HG03575 (cell line): ENCODE measurements around the gene KRT73.
"Not testable (repeated sequence)": the region's sequence is repeated elsewhere in the genome, so short reads cannot be mapped to it uniquely, and the experiment has no call there.

ENCODE experiments used
- ATAC-seq: cut with Tn5 transposase; IDR thresholded peaks from one replicate; pipeline ENCODE4 v1.9.1; 2021; ENCODE audit not compliant: unreplicated experiment, insufficient number of reproducible peaks, low FRiP score; ENCODE audit errors: extremely low read depth

KRT73 gene

DNA sequence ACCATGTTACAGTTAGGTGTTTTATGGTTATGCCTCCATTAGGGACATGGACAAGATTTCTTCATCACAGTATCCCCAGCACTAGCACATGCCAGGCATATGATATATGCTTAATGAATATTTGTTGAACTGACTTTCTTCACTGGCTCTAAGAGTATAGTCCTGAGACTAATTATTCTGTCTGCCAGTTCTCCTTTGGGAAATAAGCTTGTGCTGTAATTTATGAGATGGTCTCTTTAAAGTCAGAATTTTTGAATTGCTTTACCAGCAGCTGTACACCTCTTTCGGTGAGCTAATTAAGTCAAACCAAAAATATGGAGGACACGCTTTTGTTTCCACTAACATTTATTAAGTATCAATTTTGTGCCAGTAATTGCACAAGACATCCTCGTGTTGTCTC lies 12.3 kb downstream of the KRT73 start:
- ATAC-seq, result no peak

- ATAC-seq, result no peak
These were observed 12.8 kb downstream of the KRT73 start for GRCh38 chr12:52605542-52605941.

DNA sequence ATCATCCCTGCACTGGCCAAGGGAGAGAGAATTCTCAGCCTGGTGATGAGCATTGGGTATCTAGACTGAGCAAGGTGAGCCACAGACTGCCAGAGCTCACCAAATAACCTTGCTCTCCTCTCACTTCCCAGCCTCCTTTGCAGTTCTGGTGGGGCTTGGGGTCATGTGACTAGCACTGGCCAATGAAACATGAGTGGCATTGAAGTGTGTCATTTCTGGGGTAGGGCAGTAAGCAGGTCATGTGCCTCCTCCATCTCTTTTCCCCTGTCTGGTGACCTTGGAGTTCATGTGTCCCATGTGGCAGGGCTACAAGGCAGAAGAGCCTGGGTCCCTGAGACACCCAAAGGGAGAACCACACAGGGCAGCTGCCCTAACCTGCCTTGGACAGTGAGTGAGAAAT lies 13.5 kb downstream of the KRT73 start:
- no peak for ATAC-seq

GRCh38 chr12:52603314-52603713 lies 15.0 kb downstream of the KRT73 start:
- ATAC-seq, result no peak

DNA sequence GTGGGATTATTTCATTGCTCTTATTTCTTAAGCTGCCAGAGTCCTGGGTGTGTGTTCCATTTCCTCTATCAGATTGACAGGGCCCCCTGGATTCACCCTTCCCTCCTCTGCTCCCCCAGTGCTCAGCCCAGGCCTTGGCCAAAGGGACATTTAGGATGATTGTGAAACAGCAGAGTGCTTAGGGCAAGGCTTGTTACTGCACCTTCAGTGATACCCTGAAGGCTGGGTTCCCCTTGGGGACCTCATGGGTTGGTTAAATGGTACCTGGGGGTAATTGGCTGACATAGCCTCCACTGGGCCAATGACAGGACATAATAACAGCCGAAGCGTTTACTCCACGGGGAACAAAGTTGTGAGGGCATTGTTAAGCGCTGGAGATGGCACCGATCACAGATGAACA lies 15.8 kb downstream of the KRT73 start:
- no peak for ATAC-seq

DNA sequence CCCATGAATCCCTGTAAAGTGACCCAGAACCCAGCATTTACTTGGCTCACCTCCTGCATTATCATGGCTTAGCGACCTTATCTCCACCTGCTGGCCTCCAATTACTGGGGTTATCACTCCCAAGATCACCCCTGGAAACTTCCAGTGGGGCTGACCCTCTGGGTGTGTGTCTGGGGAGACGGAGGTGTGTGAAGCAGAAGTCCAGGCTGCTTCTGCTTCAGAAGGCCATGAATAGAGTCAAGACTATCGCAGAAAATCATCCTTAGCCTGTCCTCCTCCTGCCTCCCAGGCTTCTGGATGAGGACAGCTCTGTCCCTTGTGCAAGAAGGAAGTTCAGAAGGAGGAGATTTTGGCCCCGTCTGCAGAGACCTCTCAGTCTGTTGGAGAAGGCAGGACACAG lies 16.7 kb downstream of the KRT73 start:
- no peak for ATAC-seq

DNA sequence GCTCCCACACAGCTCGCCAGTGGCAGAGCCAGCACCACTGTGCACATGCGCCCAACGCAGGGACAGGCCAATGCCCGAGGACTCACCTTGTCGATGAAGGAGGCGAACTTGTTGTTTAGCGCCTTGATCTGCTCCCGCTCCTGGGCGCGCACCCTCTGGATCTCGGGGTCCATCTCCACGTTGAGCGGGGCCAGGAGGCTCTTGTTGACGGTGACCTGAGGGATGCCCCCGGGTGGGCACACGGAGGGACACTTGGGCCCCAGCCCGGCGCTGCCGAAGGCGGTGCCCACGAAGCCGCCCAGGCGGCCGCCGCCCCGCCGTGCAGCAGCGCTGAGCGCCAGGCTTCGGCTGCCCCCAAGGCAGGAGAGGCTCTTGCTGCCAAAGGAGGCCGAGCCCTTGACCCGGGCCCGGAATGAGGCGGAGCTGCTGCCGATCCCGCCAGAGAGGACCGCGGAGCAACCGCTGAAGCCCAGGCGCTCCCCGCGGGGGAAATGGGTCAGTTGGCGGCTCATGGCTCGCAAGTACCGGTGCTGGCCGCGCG lies 17.3 kb downstream of the KRT73 start, which contains the start of gene KRT72:
Gene KRT72, minus strand, starts transcription at position 523 of the 541 bp plus-strand sequence. Its CDS starts 11 bp downstream, at position 512.
- ATAC-seq, result no peak

DNA sequence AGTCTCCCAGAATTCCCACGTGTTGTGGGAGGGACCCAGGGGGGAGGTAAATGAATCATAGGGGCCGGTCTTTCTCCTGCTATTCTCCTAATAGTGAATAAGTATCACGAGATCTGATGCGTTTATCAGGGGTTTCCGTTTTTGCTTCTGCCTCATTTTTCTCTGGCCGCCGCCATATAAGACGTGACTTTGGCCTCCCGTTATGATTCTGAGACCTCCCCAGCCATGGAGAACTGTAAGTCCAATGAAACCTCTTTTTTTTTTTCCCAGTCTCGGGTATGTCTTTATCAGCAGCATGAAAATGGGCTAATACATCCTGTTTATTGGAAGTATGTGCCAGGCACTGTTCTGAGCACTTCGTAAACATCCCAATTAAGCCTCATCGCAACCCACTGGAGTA lies 17.9 kb downstream of the KRT73 start:
- ATAC-seq, result no peak

DNA sequence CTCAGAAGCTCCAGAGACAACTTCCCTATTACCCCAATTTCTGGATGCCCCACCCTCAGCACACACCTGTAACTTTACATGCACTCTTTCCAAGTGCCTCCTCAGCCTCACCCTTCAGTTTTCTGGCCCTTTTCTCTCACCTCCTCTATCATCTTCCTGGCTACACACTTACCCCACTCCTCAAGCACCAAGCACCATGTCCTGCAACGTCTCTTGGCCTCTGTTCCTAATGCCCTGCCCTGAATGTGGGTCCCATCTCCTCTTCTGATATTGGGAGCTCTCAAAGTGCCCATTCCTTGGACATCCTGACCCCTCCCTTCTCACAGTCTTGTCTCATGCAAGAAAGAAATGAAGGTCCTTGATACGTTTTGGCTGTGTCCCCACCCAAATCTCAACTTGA lies 18.3 kb downstream of the KRT73 start:
- ATAC-seq, result no peak

- ATAC-seq, result no peak
These were observed 19.4 kb downstream of the KRT73 start for GRCh38 chr12:52598966-52599365.

- not testable (repeated sequence) for ATAC-seq
These were observed 24.1 kb downstream of the KRT73 start for GRCh38 chr12:52594237-52594636.

DNA sequence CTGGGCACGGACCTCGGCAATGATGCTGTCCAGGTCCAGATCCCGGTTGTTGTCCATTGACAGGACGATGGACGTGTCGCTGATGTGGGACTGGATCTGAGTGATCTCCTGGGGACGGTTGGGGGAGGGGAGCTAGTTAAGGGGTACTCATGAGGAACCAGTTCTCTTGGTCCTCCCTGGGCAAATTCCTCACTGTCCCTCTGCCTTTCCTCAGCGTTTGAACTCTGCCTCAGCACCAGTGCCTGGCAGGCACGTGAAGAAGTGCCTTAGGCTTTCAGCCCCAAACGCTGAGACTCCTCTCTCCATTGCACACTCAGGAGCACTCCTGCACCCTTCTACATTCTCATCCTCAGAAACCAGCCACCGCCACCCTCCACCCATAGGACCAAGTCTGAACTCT lies 26.8 kb downstream of the KRT73 start:
- no peak for ATAC-seq

GRCh38 chr12:52590021-52590420 lies 28.3 kb downstream of the KRT73 start:
- ATAC-seq, result no peak

DNA sequence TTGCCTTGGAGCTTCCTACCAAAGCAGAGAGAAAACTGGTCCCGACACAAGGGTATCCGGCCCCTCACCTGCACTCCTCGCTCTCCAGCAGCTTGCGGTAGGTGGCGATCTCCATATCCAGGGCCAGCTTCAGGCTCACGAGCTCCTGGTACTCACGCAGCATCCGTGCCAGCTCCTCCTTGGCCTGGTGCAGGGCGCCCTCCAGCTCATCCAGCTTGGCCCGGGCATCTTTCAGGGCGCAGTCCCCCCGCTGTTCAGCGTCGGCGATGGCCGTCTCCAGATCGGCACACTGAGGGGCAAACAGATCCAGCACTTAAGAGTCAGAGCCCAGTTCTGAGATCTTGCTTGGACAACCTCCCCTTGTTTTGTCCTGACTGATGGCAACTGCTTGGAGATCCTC lies 30.8 kb downstream of the KRT73 start:
- no peak for ATAC-seq

DNA sequence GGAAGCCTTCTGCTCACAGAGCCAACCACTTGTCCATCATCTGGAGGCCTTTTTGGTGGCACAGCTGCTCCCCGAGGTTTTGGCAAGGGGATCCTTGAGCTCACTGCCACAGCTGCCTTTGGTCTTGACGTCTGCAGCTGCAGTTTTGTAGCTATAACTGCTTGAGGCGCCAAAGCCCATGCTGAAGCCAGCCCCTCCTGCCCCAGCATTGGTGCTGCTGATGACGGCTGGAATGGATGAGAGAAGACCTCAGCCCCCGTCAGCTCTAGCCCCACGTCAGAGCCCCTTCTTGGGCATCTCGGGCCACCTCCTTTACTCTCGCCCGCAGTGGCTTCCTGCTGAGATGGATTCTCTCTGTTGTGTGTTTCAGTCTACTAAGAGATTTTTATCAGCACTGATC lies 32.4 kb downstream of the KRT73 start:
- no peak for ATAC-seq

DNA sequence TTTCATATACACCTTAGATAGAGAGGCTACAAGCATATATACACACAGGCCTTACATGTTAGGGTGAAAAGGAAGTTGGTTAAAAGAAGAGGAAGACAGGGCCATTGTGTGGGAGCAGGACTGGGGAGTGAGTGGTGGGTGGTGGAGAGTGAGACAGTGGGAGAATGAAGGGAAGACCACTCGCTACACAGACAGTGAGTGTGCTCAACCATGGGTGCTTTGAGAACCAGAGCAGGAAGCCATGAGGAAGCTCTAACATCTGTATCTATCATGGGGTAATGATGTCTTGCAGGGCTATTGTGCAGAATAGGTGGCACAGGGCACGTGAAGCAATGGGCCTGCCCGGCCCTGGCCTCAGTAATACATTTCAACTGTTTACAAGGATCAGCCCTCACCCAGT lies 33.3 kb downstream of the KRT73 start:
- ATAC-seq, result no peak

DNA sequence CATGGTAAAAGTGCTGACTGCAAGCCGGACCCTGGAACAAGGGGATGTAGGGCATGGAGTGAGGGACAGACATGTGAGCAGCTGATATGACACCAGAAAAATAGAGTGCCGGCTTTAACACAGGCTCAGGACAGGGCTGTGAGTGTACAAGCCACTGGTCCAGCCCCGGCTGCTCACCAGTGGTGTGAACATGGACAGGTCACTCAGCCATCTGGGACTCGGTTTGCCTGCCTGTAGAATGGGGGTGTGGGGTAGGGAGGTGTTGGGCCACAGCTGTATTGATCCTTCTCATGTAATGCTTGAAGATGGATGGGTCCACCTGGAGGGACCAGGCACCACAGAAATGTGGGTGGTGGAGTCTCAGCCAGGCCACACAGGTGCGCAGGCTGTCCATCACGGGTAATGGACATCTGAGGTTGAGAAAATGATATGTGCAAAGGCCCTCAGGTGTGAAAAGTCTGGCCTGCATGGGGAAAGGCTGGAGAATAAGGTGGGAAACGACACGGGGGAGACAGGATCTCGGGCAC lies 34.1 kb downstream of the KRT73 start:
- ATAC-seq, result no peak

DNA sequence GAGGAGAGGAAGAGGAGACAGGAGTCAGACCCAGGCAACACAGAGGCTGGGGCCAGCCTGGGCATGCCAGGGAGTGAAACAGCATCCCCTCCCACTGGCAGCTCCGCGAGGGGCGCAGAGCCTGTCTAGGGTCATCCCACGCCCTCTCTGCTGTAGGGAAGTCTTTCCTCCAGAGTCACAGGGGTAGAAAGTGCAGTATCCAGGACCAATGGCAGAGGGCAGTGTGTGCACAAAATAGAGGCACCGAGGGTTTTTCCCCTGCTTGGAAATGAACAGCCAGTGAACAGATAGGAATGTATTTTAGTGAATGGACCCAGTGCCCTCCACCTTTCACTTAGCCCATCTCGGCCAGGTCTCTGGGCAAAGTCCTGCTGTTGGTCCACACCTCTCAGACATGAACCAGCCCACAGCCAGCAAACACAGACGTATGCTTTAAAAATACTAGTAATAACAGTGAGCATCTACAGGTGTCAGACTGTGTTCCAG lies 35.3 kb downstream of the KRT73 start:
- no peak for ATAC-seq

GRCh38 chr12:52582486-52582885 lies 35.9 kb downstream of the KRT73 start:
- ATAC-seq, result no peak

- ATAC-seq, result no peak
These were observed 36.9 kb downstream of the KRT73 start for GRCh38 chr12:52581481-52581880.

DNA sequence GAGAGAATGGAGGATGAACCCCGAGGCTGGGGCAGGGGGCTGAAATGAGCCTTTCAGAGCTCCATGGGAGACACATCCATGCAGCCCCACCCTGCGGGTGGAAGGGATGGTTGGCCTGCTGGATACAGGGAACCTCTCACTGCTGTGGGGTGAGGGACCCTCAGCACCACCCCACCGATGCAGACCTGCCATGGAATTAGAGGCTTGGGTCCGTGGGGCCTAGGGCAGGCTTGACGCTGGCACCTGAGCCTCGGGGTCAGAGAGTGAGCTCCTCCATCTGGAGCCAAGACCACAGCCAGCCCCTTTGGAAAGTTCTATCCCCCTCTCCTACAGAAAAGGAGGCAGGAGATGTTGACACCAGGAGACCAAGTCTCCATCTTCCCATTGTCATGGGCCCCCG lies 37.3 kb downstream of the KRT73 start:
- no peak for ATAC-seq
